Measurements from ENCODE around the gene MTREX.

MTREX gene

GRCh38 chr5:55407059-55407684 is 99.4 kb downstream of the MTREX start:
- Histone ChIP-seq H3K9me3 (ENCODE audit: control insufficient read depth in 2 of 2, low read length in 2 of 2) (no peaks in the 10 kb centered on the region), H3K9ac (ENCODE audit: low read length in 2 of 2) (no peak overlapping the region), H3K27me3 (ENCODE audit: control insufficient read depth in 1 of 2, insufficient read depth in 2 of 2, low read length in 2 of 2) (no peaks in the 10 kb centered on the region), H3K27ac (ENCODE audit: low read length) (no peak overlapping the region), H3K36me3 (ENCODE audit: control insufficient read depth in 2 of 2, insufficient read depth in 2 of 2, low read length in 2 of 2) (peaks cover 8 to 9% of the 10 kb centered on the region in 2 donors), H3K4me1 (ENCODE audit: control insufficient read depth, insufficient read depth, low read length) (no peaks in the 10 kb centered on the region), H3K4me3 (ENCODE audit: low read length in 2 of 2) (no peak overlapping the region)

DNA sequence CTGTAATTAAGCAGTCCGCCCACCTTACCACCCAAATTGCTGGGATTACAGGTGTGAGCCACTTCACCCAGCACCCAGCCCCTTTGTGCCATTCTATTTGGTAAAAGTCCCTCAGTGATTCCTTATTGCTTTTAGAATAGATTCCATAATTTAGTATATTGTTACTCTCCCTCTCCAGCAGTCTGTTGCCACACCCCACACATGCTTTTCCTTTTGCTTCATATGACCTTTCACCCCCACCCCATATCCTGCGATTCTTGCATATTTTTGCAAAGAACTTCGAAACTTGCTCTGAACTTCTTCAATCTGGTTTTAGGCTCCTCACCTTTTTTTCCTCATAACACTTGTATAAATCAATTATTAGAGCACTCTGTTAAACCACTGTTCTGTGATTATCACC is 100.2 kb downstream of the MTREX start:
- H3K9ac ChIP-seq (ENCODE audit: low read length in 2 of 2), result no peak overlapping the region
- no peak overlapping the region for H3K4me3 ChIP-seq (ENCODE audit: low read length in 2 of 2)
- H3K9me3 ChIP-seq (ENCODE audit: control insufficient read depth in 2 of 2, low read length in 2 of 2), result no peaks in the 10 kb centered on the region
- H3K36me3 ChIP-seq (ENCODE audit: control insufficient read depth in 2 of 2, insufficient read depth in 2 of 2, low read length in 2 of 2), result peaks cover 4 to 6% of the 10 kb centered on the region in 2 donors
- H3K27me3 ChIP-seq (ENCODE audit: control insufficient read depth in 1 of 2, insufficient read depth in 2 of 2, low read length in 2 of 2), result no peaks in the 10 kb centered on the region
- no peak overlapping the region for H3K27ac ChIP-seq (ENCODE audit: low read length)
- H3K4me1 ChIP-seq (ENCODE audit: control insufficient read depth, insufficient read depth, low read length), result no peaks in the 10 kb centered on the region

GRCh38 chr5:55409775-55410174 is 102.0 kb downstream of the MTREX start:
- peaks cover 4 to 6% of the 10 kb centered on the region in 2 donors for H3K36me3 ChIP-seq (ENCODE audit: control insufficient read depth in 2 of 2, insufficient read depth in 2 of 2, low read length in 2 of 2)
- no peak overlapping the region for H3K9ac ChIP-seq (ENCODE audit: low read length in 2 of 2)
- no peaks in the 10 kb centered on the region for H3K27me3 ChIP-seq (ENCODE audit: control insufficient read depth in 1 of 2, insufficient read depth in 2 of 2, low read length in 2 of 2)
- no peak overlapping the region for H3K27ac ChIP-seq (ENCODE audit: low read length)
- H3K4me3 ChIP-seq (ENCODE audit: low read length in 2 of 2), result no peak overlapping the region
- no peaks in the 10 kb centered on the region for H3K4me1 ChIP-seq (ENCODE audit: control insufficient read depth, insufficient read depth, low read length)
- no peaks in the 10 kb centered on the region for H3K9me3 ChIP-seq (ENCODE audit: control insufficient read depth in 2 of 2, low read length in 2 of 2)

DNA sequence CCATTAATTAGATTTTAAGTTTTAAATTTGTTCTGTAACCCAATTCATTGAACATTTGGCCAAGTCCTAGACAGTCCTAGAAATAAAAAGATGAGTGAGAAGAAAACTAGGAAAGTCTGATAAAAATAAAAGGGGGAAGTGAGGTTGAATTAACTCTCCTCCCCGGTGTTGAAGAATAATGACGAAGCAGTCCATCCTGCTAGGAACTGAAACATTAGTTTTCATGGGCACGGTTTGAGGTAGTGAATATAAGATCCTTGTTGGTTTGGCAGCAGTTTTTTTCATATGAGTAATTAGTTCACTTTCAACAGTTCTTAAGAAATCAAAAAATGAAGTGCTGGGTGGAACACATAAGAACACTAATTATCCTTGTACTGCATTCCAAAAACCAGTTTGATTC is 103.1 kb downstream of the MTREX start:
- H3K9me3 ChIP-seq (ENCODE audit: control insufficient read depth in 2 of 2, low read length in 2 of 2), result no peaks in the 10 kb centered on the region
- peaks cover 2 to 4% of the 10 kb centered on the region in 2 donors for H3K36me3 ChIP-seq (ENCODE audit: control insufficient read depth in 2 of 2, insufficient read depth in 2 of 2, low read length in 2 of 2)
- H3K27me3 ChIP-seq (ENCODE audit: control insufficient read depth in 1 of 2, insufficient read depth in 2 of 2, low read length in 2 of 2), result no peaks in the 10 kb centered on the region
- H3K27ac ChIP-seq (ENCODE audit: low read length), result no peak overlapping the region
- H3K4me3 ChIP-seq (ENCODE audit: low read length in 2 of 2), result no peak overlapping the region
- H3K4me1 ChIP-seq (ENCODE audit: control insufficient read depth, insufficient read depth, low read length), result no peaks in the 10 kb centered on the region
- H3K9ac ChIP-seq (ENCODE audit: low read length in 2 of 2), result no peak overlapping the region

GRCh38 chr5:55411876-55412275 is 104.1 kb downstream of the MTREX start:
- Histone ChIP-seq H3K4me3 (ENCODE audit: low read length in 2 of 2) (no peak overlapping the region), H3K4me1 (ENCODE audit: control insufficient read depth, insufficient read depth, low read length) (no peaks in the 10 kb centered on the region)

GRCh38 chr5:55413644-55414043 is 105.9 kb downstream of the MTREX start:
- Histone ChIP-seq H3K27me3 (ENCODE audit: control insufficient read depth in 1 of 2, insufficient read depth in 2 of 2, low read length in 2 of 2) (no peaks in the 10 kb centered on the region), H3K36me3 (ENCODE audit: control insufficient read depth in 2 of 2, insufficient read depth in 2 of 2, low read length in 2 of 2) (peaks cover 0 to 2% of the 10 kb centered on the region in 2 donors), H3K9ac (ENCODE audit: low read length in 2 of 2) (no peak overlapping the region), H3K27ac (ENCODE audit: low read length) (no peak overlapping the region), H3K9me3 (ENCODE audit: control insufficient read depth in 2 of 2, low read length in 2 of 2) (no peaks in the 10 kb centered on the region), H3K4me1 (ENCODE audit: control insufficient read depth, insufficient read depth, low read length) (no peaks in the 10 kb centered on the region), H3K4me3 (ENCODE audit: low read length in 2 of 2) (no peak overlapping the region)

More at GRCh38 chr5:55411876-55412275, 104.1 kb downstream of the MTREX start:
- Histone ChIP-seq H3K9me3 (ENCODE audit: control insufficient read depth in 2 of 2, low read length in 2 of 2) (no peaks in the 10 kb centered on the region), H3K27me3 (ENCODE audit: control insufficient read depth in 1 of 2, insufficient read depth in 2 of 2, low read length in 2 of 2) (no peaks in the 10 kb centered on the region), H3K36me3 (ENCODE audit: control insufficient read depth in 2 of 2, insufficient read depth in 2 of 2, low read length in 2 of 2) (peaks cover 0 to 2% of the 10 kb centered on the region in 2 donors), H3K27ac (ENCODE audit: low read length) (no peak overlapping the region), H3K9ac (ENCODE audit: low read length in 2 of 2) (no peak overlapping the region)

GRCh38 chr5:55415071-55415470 is 107.3 kb downstream of the MTREX start:
- Histone ChIP-seq H3K27me3 (ENCODE audit: control insufficient read depth in 1 of 2, insufficient read depth in 2 of 2, low read length in 2 of 2) (no peaks in the 10 kb centered on the region), H3K36me3 (ENCODE audit: control insufficient read depth in 2 of 2, insufficient read depth in 2 of 2, low read length in 2 of 2) (peaks cover 0 to 2% of the 10 kb centered on the region in 2 donors), H3K9me3 (ENCODE audit: control insufficient read depth in 2 of 2, low read length in 2 of 2) (no peaks in the 10 kb centered on the region), H3K27ac (ENCODE audit: low read length) (no peak overlapping the region), H3K4me3 (ENCODE audit: low read length in 2 of 2) (no peak overlapping the region), H3K4me1 (ENCODE audit: control insufficient read depth, insufficient read depth, low read length) (peaks cover 3% of the 10 kb centered on the region), H3K9ac (ENCODE audit: low read length in 2 of 2) (no peak overlapping the region)

- Histone ChIP-seq H3K36me3 (ENCODE audit: control insufficient read depth in 2 of 2, insufficient read depth in 2 of 2, low read length in 2 of 2) (peaks cover 2 to 3% of the 10 kb centered on the region in 2 donors), H3K9me3 (ENCODE audit: control insufficient read depth in 2 of 2, low read length in 2 of 2) (no peaks in the 10 kb centered on the region), H3K9ac (ENCODE audit: low read length in 2 of 2) (no peak overlapping the region), H3K27me3 (ENCODE audit: control insufficient read depth in 1 of 2, insufficient read depth in 2 of 2, low read length in 2 of 2) (no peaks in the 10 kb centered on the region), H3K4me3 (ENCODE audit: low read length in 2 of 2) (no peak overlapping the region), H3K27ac (ENCODE audit: low read length) (no peak overlapping the region), H3K4me1 (ENCODE audit: control insufficient read depth, insufficient read depth, low read length) (peaks cover 3% of the 10 kb centered on the region)
Measured at GRCh38 chr5:55416306-55416705, 108.5 kb downstream of the MTREX start.

DNA sequence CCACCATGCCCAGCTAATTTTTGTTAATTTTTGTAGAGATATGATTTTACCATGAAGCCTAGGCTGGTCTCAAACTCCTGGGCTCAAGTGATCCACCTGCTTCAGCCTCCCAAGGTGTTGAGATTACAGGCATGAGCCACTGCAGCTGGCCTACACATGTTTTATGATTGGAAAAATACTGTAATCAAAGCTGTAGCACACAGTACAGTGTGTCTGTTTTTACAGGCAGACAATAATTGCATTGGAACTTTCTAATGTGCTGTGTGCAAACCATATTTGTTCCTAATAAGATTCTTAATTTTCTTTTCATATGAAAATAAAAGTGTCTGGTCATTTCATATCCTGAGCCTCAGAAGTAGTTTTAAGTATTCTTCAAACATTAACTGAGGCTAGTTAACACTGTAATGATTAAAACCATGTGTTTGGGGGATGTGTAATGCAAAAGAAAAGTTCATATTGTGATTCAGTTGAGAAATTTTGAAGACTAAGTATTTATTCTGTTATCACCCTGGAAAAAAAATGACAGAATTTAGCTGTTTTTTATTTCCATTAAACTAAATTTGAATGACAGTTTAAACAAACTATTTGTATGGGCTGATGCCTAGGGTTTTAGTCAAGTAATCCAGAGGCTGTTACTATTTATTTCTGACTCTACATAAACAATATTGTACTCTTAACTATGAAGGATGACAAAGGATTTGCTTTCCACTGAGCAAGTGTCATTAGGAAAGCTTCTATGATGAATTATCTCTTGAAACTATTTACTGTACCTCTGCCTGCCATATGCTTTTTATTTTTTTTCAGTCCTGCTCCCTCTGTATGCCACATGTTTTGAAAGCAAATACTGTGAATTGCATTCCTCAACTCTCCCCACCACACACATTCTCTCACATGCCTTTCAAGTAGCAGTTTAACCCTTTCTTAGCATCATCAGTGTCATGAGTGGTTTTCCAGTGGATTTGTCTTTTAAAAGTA is 111.5 kb downstream of the MTREX start:
- Histone ChIP-seq H3K4me3 (ENCODE audit: low read length in 2 of 2) (no peak overlapping the region), H3K4me1 (ENCODE audit: control insufficient read depth, insufficient read depth, low read length) (peaks cover 7% of the 10 kb centered on the region), H3K9me3 (ENCODE audit: control insufficient read depth in 2 of 2, low read length in 2 of 2) (no peaks in the 10 kb centered on the region), H3K27ac (ENCODE audit: low read length) (no peak overlapping the region), H3K27me3 (ENCODE audit: control insufficient read depth in 1 of 2, insufficient read depth in 2 of 2, low read length in 2 of 2) (no peaks in the 10 kb centered on the region), H3K36me3 (ENCODE audit: control insufficient read depth in 2 of 2, insufficient read depth in 2 of 2, low read length in 2 of 2) (peaks cover 16 to 21% of the 10 kb centered on the region in 2 donors), H3K9ac (ENCODE audit: low read length in 2 of 2) (no peak overlapping the region)

GRCh38 chr5:55421074-55421529 is 113.3 kb downstream of the MTREX start:
- Histone ChIP-seq H3K27me3 (ENCODE audit: control insufficient read depth in 1 of 2, insufficient read depth in 2 of 2, low read length in 2 of 2) (no peaks in the 10 kb centered on the region), H3K4me1 (ENCODE audit: control insufficient read depth, insufficient read depth, low read length) (peaks cover 7% of the 10 kb centered on the region), H3K27ac (ENCODE audit: low read length) (no peak overlapping the region), H3K36me3 (ENCODE audit: control insufficient read depth in 2 of 2, insufficient read depth in 2 of 2, low read length in 2 of 2) (peaks cover 19 to 34% of the 10 kb centered on the region in 2 donors), H3K4me3 (ENCODE audit: low read length in 2 of 2) (no peak overlapping the region), H3K9me3 (ENCODE audit: control insufficient read depth in 2 of 2, low read length in 2 of 2) (no peaks in the 10 kb centered on the region), H3K9ac (ENCODE audit: low read length in 2 of 2) (no peak overlapping the region)

Measured in stomach smooth muscle (tissue), 2 donors.